ENCODE data around the gene P2RY6.

Gene P2RY6

DNA sequence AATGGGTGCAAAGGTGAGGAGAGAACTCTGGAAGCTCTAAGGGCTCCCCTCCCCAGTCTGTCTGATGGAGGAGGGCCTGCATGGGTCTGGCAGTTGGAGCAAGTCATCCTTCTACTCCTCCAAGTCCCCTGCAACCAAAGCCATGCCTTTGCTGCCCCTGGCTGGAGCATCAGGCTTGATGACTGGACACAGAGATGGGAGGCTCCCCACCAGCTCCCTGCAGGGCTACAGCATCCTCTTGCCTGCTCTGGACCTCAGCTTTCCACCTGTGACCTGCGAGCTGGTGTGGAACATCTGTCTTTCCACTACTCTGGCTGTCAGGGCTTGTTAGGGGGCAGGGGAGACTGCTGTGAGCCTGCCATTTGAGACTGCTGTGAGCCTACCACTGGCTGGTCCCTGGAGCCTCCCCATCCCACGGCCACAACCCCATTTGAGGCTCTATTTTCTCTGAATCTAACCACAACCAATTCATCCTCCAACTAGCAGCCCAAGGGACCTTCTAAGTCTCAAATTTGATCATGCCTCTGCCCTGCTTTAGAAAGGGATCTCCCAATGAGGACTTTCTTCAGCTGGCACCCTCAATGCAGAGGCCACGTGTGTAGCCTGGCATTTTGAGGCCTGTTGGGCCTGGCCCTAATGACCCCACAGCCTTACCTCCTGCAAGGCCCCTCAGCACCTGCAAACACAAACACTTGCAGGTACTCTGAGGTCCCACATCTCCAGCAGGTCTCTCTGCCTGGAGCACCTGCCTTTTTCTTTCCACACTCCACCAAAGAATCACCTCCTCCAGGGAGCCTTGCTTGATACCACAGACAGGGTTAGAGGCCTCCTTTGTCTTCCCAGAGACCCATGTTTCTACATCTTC is 9.9 kb downstream of the P2RY6 start:
- no peak for DNase-seq

DNA sequence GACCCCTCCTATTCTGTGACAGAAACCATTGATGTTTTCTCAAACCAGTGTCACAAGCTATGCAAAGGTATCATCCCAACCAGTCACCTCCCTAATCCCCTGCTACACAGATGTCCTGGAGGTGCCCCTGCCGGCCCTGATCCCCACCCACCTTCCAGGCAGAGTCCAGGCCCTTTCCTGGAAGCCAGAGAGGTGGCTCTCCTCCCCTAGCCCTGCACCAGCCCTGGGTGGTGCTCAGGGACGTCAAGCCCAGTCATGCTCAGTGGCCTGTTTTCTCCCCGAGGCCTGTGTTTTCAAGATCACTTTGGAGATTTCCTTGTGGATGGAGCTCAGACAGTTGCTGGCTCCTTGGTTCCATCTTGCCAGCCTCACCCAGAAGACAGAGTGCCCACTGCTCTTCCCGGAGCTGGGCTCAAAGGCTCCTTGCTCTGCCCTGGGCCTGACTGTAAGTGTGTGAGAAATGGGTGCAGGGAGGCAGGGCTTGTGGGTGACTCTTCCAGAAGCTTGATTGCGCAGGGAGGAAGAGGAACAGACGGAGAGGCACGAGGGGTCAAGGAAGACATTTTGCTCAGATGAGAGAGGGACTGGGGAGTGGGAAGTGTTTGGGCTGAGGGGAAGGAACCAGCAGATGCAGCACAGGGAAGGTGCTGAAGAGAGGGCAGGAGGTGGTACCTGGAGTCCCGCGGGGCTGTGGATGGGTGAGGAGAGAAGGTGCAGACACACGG is 11.3 kb downstream of the P2RY6 start:
- peak; percentile 59 to 68 for DNase-seq

DNA sequence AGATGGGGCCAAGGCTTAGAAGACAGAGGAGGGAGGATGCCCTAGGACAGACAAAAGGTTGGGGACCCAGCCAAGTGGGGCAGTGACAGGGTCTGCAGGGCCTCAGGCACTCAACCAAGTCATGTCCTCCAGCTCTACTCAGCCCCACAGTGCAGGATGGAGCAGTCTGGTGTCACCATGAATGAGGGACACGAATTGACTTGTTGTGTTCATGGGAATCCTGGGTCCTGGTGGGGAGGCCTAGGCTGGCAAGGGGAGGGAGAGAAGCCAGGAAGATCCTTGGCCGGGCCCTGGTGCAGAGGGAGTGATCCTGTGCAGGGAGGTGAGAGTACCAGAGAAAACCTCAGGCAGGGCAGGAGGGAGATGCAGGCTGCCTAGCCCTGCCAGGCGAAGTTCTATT is 12.0 kb downstream of the P2RY6 start:
- DNase-seq = no peak

DNA sequence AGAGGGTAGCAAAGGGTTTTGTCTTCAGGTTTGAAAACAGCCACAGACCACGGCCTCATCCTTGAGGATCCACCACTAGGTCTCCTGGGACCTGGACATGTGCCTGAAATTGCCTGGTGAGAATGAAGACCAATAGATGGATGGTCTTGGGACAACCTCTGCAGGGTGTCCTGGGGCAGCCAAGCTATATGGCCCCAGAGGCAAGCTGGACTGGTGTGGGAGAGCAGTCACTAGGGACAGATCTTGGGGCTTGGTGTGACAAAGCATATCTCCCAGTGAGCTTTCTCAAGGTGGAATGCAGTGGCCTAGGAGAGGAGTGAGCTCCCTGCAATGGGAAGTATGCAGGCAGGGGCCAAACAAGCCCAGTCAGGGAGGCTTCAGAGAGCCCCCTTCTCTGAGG is 13.6 kb downstream of the P2RY6 start:
- no peak for DNase-seq

DNA sequence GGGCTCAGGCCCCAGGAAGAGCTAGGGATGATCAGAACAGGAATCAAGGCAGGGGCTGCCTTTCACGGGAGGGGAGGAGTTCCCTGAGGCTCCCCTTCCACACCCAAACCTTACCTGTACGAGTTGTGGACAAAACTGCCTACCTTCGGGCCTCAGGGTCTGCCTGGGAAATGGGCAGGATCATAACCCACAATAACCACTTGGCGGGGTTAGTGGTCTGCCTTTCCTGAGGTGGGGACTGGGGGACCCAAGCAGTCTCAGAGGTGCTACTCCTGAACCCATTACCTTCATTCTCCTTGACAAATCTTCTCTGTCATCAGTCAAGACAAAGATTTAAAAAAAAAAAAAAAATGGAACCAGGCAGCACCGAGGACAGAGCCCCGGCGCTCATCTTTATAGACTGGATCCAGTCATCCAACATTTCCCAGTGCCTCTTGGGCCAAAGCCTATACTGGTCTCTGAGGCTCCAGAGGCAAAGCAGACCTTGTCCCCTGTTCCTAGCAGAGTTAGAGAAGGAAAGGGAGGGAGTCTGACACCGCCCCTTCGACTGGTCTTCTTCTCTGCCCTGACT is 14.2 kb downstream of the P2RY6 start:
- DNase-seq = no peak

DNA sequence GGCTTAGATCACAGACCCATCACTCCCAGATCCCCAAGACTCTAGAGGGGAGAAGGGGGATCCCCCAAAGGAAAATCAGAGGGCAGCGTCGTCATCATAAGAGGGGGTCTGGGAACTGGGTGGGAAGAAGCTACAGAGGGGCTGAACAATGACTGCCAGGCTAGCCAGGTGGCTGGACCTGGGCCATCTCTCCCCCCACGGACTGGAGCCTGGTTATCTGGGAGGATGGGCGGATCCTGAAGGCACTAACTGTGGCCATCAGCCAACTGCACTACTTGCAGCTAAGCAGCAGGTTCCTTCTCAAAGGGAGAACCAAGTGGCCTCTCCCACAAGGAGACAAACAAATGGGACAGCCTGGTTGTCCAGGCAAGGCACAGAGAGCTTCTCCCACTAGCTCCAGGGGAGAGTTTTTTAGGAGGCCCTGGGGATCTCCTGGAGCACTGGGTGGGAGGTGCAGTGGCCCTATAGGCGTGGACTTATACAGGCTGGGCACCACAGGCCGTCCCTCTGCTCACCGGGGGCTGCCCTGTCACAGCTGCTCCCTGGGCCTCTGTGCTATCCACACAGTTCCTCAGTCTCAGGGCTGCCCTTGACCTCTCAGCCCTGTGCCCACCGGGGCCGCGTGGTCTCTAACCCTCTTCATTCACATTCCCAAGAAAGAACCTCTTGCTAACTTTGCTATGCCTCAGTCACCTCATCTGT is 15.4 kb downstream of the P2RY6 start:
- no peak for DNase-seq

DNA sequence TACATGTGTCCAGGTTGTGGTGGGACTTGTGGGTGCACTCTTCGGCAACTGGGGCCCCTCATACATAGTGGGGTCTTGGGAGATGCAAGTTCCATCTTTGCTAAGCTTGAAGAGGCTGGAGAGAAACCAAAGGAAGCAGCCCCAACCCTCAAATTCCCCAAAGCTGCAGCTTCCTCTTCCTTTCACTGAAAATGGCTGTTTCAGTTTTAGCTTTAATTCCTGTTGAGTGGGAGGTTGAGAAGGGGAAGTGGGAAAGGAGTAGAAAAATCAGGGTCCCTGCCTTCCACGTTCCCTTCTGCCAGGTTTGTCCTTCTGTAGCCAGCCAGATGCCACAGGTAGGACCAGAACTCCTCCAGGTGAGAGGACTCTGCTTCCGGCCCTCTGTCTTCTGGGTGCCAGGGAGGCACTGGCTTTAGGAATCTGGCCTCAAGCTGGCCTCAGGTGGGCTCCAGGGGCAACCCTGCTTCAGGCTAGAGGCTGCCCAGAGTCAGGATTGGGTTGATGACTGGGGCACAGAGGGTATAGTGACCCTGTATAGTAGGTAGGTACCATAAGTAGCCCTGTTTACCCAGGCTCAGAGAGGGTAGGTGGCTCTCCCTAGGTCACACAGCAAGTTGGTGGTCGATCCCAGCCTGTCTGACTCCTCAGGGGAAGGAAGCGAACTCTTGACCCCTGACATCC is 16.2 kb downstream of the P2RY6 start:
- DNase-seq = peak; percentile 86 to 87

DNA sequence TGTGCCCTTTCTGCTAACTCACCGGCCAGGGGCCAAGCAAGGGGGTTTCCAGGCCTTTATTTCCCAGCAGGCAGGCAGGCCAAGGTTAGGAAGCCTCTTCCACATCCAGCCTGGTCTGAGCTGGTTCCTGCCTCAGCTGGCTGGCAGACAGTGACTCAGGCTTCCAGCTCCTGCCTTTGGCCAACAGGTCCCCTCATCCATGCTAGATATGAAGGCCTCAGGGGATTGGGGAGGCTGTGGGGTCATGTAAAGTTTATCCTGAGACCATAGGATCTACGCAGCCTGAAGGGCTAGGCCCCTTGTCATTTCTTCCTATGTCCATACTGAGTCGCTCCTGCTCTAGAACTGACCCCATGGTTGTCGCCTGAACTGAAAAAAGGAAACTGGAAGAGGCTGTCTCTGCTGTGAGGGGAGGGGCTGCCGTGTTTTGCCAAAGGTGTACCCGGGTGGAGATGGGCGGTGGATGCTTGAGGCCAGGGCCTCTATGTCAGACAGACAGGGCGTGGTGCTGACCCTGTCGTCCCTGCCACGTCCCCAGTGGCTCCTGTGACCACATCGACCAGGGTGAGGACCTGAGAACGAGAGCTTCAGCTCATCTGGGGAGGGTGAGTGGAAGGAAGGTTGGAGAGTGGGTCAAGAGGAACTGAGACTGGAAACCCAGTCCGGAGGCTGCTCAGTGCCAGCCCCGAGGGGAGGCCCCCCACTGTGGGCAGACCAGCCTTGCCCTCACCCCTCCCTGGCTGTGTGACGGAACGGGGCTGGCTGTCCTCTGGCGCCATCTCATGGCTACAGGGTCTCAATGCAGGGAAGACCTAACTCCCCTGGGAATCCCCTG is 17.0 kb downstream of the P2RY6 start:
- DNase-seq = peak; percentile 66 to 77

DNA sequence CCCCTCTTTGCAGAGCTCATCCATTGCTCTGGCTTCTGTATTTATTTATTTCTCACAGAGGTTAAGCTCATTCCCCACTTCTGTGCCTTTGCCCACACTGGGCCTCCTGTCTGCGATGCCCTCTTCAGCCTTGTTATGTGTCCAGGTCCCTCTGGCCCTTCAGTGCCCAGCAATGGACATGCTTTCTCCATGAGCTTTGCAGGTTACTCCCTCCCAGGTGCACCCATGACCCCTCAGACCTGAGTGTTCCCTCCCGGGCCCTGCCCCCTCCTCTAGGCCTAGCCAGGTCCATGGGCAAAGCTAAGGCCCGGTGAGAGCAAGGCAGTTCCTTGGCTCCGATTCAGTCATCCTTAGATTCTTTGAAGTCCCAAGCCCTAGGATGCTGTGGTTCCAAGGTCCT is 18.4 kb downstream of the P2RY6 start:
- DNase-seq = no peak

DNA sequence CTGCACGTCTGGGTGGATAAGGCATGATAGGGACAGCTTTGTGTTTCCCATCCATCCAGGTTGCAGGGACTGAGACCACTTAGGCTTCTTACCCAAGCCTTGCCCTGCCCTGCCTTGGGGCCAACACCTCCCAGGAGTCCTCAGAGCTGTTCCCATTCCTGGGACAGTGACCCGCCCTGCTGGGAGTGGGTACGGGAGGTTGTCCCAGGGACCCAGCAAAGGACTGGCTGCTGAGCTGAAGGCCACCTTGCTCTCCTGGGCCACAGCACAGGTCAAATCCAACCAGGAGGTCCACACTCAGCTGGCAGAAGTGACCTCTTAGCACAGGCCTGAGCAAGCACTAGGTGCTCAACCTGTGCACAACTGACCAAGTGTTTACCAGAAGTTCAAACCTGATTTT is 19.1 kb downstream of the P2RY6 start:
- no peak for DNase-seq

DNA sequence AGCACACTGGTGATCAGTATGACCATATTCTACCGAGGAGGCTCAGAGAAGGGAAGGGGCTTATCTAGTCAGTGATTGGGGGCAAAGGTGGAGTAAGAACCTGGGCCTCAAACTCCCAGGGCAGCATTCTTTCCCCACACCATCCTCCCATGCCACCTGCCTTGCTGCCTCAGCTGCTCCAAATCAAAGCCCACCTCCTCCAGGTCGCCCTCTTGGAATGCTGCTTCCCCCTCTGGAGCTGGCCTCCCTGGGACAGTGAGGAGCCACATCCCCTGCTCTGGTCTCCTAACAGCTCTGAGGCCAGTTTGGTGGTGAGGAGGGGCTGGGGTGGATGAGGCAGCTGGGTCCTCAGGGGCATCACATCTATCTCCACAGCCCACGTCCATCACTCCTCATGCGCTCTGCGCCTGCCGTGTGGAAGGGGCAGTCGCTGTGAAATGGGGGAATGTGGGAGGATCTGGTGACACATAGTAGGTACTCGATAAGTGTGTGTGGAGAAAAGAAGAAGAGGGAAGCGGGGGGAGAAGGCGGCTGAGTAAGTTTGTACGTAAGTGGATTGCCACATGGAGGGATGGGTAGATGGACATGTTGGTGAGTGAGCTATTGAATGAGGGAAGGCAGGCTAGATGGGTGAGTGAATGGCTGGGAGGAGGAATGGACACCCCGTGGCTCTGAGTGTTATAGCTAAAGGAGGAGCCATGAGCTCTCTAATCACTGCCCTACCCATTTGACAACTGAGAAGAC is 19.8 kb downstream of the P2RY6 start:
- DNase-seq = peak; percentile 36 to 38

DNA sequence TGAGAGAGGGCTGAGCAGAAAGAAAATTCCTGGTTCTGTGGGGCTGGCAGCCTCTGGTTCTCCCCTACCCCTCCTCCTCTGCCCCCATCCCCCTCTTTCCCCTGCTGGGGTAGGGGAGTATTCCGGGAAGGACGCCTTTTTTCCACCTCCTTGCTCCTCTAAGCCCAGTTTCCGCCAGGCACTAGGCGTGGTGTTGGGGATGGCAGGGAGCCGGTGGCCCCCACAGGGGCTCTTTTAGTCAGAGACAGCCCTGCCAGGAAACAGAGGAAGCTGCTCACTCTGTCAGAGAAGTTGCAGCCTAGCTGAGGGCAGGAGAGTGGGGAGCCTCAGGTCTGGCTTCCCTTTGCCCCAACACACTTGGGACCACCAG is 20.4 kb downstream of the P2RY6 start:
- DNase-seq = no peak

DNA sequence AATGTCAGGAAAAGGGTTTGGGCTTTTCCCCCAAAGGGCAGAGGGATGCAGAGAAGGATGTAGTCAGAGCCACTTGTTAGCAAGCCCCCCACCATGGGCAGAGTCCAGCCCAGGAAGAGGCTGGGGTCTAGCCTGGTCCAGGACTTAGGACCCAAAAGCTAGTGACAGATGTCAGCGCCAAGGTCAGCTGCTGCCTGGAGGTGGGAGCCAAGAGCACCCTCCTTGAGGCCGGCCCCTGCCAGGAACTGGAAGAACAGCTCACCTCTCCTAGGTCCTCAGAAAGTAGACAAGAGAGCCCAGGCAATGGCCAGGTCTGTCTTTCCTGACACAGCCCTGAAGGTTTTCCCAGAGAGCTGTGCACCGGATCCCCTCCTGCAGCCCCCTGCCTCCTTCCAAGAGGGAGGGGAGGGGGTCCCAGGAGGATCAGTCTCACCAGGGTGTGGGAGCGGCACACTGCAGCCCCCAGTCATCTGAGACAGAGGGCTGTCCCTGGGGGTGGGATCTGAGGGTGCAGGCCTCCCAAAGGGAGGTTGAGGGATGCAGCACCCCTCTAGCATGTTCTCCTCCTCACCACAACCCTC is 21.3 kb downstream of the P2RY6 start:
- DNase-seq = no peak

DNA sequence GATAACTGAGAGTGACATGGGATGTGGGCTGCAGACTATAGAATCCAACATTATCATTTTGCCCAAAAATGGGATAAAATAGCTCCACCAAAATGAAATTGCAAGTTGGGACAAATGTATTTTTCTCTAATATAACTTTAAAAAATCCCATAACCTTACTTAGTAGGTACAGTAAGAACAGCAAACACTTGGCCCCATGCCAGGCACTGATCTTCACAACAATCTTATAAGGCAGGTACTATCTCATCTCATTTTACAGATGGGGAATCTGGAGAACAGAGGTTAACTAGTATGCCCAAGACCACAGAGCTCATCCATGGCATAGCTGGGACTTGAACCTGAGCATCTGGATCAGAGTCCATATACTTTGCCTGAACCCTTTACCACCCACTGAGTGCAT is 22.5 kb downstream of the P2RY6 start:
- no peak for DNase-seq

DNA sequence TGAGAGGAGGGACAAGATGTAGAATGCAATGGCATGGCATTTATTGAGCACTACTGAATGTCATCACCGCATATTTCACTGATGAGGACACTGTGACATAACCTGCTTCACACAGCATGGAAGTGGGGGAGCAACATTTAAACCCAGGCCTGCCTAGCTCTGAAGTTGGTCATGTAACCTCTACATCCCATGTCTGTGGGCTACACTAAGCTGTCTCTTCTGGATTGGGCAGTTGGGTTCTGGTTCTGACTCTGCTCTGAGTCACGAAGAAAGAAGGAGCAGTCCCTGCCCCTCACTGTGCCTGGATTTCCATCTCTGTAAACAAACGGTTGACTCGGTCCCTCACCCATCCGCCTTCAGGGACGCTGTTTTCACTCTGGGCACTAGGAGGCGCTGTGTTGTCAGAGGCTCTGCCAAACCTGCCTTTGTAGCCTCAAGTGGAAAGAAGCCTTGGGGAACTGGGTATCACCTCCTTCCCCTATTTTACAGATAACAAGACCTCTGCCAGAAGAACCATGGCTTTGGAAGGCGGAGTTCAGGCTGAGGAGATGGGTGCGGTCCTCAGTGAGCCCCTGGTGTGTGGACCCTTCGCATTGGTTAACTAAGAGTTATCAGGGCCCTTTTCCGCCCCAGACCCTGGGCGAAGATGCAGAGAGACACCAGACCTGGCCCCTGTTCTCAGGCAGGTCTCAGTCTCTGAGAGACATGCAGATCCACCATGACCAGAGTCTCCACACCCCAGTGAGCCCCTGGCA is 23.3 kb downstream of the P2RY6 start:
- peak; percentile 64 to 98 for DNase-seq

DNA sequence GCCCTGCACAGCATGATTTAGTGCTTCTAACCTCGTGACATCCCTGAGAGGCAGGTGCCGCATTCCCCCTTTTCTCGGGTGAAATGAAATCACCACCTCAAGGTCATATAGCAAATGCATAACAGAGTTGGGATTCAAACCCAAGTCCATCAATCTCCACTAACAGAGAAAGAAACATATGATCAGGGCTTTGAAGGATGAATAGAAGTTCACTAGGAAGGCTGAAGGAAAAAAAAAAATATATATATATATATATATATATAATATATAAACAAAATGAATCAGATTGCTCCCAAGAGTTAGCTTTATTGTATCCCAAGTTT is 23.8 kb downstream of the P2RY6 start:
- no peak for DNase-seq

DNA sequence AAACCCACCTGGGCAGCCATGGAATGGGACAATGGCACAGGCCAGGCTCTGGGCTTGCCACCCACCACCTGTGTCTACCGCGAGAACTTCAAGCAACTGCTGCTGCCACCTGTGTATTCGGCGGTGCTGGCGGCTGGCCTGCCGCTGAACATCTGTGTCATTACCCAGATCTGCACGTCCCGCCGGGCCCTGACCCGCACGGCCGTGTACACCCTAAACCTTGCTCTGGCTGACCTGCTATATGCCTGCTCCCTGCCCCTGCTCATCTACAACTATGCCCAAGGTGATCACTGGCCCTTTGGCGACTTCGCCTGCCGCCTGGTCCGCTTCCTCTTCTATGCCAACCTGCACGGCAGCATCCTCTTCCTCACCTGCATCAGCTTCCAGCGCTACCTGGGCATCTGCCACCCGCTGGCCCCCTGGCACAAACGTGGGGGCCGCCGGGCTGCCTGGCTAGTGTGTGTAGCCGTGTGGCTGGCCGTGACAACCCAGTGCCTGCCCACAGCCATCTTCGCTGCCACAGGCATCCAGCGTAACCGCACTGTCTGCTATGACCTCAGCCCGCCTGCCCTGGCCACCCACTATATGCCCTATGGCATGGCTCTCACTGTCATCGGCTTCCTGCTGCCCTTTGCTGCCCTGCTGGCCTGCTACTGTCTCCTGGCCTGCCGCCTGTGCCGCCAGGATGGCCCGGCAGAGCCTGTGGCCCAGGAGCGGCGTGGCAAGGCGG is 24.5 kb downstream of the P2RY6 start:
- no peak for DNase-seq

DNA sequence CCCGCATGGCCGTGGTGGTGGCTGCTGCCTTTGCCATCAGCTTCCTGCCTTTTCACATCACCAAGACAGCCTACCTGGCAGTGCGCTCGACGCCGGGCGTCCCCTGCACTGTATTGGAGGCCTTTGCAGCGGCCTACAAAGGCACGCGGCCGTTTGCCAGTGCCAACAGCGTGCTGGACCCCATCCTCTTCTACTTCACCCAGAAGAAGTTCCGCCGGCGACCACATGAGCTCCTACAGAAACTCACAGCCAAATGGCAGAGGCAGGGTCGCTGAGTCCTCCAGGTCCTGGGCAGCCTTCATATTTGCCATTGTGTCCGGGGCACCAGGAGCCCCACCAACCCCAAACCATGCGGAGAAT is 25.1 kb downstream of the P2RY6 start:
- no peak for DNase-seq

DNA sequence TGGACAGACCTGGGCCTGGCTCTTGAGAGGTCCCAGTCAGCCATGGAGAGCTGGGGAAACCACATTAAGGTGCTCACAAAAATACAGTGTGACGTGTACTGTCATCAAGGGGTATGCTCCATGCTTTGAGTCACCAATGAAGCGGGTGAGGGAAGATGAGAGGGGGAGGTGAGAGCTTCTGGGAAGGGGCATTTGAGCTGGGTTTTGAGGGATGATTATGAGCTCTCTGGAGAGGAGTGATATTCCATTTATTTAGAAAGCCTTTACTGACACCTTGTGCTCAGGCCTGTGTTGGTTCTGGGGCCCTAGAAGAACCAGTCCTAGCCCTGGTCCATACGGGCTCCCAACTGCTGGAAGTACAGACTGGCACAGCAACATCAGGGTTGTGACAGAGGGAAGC is 25.6 kb downstream of the P2RY6 start:
- DNase-seq = no peak

DNA sequence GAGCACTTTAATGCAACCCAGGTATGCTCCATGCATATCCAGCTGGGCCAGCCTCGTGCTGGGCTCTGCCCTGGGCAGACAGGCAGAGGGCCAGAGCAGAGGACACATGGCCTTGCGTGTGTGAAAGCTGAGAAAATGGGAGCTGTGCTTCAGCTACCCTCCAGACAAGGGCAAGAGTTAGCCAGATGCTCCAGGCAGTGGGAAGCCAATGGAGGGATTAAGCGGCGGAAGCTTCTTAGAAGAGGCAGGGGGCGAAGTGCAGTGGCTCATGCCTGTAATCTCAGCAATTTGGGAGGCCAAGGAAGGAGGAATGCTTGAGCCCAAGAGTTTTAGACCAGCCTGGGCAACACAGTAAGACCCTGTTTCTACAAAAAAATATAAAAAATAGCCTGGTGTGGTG is 26.1 kb downstream of the P2RY6 start:
- DNase-seq = no peak

All from inflammatory macrophage treated with lipopolysaccharide for 1 hour (primary cell).